RWPE2 (cell line): ENCODE measurements around the gene NR0B1.

Experiments
- ATAC-seq: fragments of 200-7000 bp; cut with Tn5 transposase; 3 replicates; pipeline ENCODE4 v1.9.1; 2021; ENCODE audit warnings: low read depth
- DNase-seq: peaks from one replicate; pipeline ENCODE4 v3.0.0-alpha.2; 2020; ENCODE audit warnings: low spot score
- H3K27ac ChIP-seq: fragments of 450-650 bp; 2 replicates; pipeline ENCODE4 v1.5.1; 2017; ENCODE audit warnings: mild to moderate bottlenecking; ENCODE audit not compliant: poor library complexity, severe bottlenecking
- H3K27me3 ChIP-seq: fragments of 250-450 bp; sonication (Bioruptor Pico); 2 replicates; pipeline ENCODE4 v1.5.1; 2021; ENCODE audit warnings: mild to moderate bottlenecking, moderate library complexity; ENCODE audit not compliant: insufficient read depth, poor library complexity, severe bottlenecking
- H3K36me3 ChIP-seq: fragments of 250-450 bp; sonication (Bioruptor Pico); 2 replicates; pipeline ENCODE4 v1.5.1; 2020; ENCODE audit warnings: low read depth, mild to moderate bottlenecking, moderate library complexity
- H3K4me1 ChIP-seq: fragments of 250-450 bp; sonication (Bioruptor Pico); 2 replicates; pipeline ENCODE4 v1.5.1; 2021; ENCODE audit warnings: mild to moderate bottlenecking, moderate library complexity; ENCODE audit not compliant: insufficient read depth, poor library complexity, severe bottlenecking
- H3K4me3 ChIP-seq: fragments of 250-450 bp; sonication (Bioruptor Pico); 2 replicates; pipeline ENCODE4 v1.5.1; 2021; ENCODE audit warnings: mild to moderate bottlenecking, moderate library complexity; ENCODE audit not compliant: severe bottlenecking
- H3K9me3 ChIP-seq: fragments of 250-450 bp; sonication (Bioruptor Pico); 2 replicates; pipeline ENCODE4 v1.5.1; 2021; ENCODE audit warnings: mild to moderate bottlenecking, moderate library complexity; ENCODE audit not compliant: severe bottlenecking
- TF ChIP-seq, protein P1 (sequence below): fragments of 450-650 bp; IDR thresholded peaks from one replicate; pipeline ENCODE4 v1.5.1; 2017; ENCODE audit warnings: mild to moderate bottlenecking, moderate library complexity; ENCODE audit not compliant: poor library complexity, severe bottlenecking

NR0B1 gene

DNA sequence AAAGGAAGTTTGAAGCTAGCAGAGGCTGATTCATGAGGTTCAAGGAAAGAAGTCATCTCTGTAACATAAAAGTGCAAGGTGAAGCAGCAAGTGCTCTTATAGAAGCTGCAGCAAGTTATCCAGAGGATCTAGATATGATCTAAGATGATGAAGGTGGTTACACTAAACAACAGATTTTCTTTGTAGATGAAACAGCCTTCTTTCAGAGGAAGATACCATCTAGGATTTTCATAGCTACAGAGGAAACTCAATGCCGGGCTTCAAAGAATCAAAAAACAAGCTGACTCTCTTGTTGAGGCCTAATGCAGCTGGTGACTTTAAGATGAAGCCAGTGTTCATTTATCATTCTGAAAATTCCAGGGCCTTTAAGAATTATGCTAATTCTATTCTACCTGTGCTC, 28.8 kb downstream of the NR0B1 start:
- TF ChIP-seq, protein P1, sequence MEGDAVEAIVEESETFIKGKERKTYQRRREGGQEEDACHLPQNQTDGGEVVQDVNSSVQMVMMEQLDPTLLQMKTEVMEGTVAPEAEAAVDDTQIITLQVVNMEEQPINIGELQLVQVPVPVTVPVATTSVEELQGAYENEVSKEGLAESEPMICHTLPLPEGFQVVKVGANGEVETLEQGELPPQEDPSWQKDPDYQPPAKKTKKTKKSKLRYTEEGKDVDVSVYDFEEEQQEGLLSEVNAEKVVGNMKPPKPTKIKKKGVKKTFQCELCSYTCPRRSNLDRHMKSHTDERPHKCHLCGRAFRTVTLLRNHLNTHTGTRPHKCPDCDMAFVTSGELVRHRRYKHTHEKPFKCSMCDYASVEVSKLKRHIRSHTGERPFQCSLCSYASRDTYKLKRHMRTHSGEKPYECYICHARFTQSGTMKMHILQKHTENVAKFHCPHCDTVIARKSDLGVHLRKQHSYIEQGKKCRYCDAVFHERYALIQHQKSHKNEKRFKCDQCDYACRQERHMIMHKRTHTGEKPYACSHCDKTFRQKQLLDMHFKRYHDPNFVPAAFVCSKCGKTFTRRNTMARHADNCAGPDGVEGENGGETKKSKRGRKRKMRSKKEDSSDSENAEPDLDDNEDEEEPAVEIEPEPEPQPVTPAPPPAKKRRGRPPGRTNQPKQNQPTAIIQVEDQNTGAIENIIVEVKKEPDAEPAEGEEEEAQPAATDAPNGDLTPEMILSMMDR: no peak
- H3K4me1 ChIP-seq: peaks cover 19% of the 10 kb centered on the region
- no peaks in the 10 kb centered on the region for H3K36me3 ChIP-seq
- ATAC-seq (no peak), DNase-seq (no peak)
- H3K9me3 ChIP-seq: no peaks in the 10 kb centered on the region
- H3K4me3 ChIP-seq: no peak overlapping the region
- H3K27me3 ChIP-seq: no peaks in the 10 kb centered on the region
- no peak overlapping the region for H3K27ac ChIP-seq

DNA sequence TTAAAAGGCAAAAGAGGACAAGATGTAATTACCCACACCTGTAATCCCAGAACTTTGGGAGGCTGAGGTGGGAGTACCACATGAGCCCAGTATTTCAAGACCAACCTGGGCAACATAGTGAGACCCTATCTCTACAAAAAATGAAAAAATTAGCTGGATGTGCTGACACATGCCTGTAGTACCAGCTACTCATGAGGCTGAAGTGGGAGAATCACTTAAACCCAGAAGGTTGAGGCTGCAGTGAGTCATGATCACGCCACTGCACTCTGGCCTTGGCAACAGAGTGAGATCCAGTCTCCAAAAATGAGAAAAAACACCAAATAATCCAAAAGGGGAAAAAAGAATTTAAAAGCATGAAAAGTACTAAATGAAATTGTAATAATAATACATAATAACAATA, 30.8 kb downstream of the NR0B1 start:
- no peak for ATAC-seq
- TF ChIP-seq, protein P1: no peak

GRCh38 chrX:30275498-30275897, 33.7 kb downstream of the NR0B1 start:
- ATAC-seq: no peak
- H3K4me3 ChIP-seq: no peak overlapping the region
- H3K36me3 ChIP-seq: no peaks in the 10 kb centered on the region
- no peaks in the 10 kb centered on the region for H3K27me3 ChIP-seq
- DNase-seq: no peak
- H3K27ac ChIP-seq: no peak overlapping the region
- no peaks in the 10 kb centered on the region for H3K9me3 ChIP-seq
- TF ChIP-seq, protein P1: peak; percentile 37
- H3K4me1 ChIP-seq: no peaks in the 10 kb centered on the region

More for the DNA sequence above, 30.8 kb downstream of the NR0B1 start:
- peaks cover 12% of the 10 kb centered on the region for H3K4me1 ChIP-seq
- no peak overlapping the region for H3K27ac ChIP-seq
- H3K27me3 ChIP-seq: no peaks in the 10 kb centered on the region
- H3K9me3 ChIP-seq: no peaks in the 10 kb centered on the region
- DNase-seq: no peak
- H3K4me3 ChIP-seq: no peak overlapping the region
- no peaks in the 10 kb centered on the region for H3K36me3 ChIP-seq

DNA sequence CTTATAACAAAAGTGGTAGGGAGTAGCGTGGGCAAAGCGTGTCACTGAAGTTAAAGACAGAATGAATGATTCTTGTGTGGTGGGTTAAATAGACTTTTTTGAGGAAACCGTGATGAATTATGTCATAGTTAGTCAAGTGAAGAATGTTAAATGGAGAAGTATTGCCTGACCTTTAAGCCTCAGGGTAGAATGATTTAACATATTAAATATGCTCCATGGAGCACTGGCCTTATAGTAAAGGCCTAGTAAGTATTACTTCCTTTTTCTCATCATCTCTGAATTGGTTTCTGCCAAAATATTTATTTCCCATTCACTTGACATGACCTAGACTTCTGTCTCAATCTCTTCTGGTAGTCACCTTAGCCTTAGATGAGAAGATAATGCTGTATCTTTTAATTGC, 38.6 kb downstream of the NR0B1 start:
- ATAC-seq (no peak), DNase-seq (no peak)
- Histone ChIP-seq H3K4me3 (no peak overlapping the region), H3K27ac (no peak overlapping the region), H3K27me3 (no peaks in the 10 kb centered on the region), H3K4me1 (no peaks in the 10 kb centered on the region), H3K9me3 (no peaks in the 10 kb centered on the region), H3K36me3 (no peaks in the 10 kb centered on the region)
- TF ChIP-seq, protein P1: no peak

- no peak overlapping the region for H3K4me3 ChIP-seq
- TF ChIP-seq, protein P1: no peak
- DNase-seq (no peak), ATAC-seq (no peak)
- no peaks in the 10 kb centered on the region for H3K27me3 ChIP-seq
- no peaks in the 10 kb centered on the region for H3K36me3 ChIP-seq
- no peak overlapping the region for H3K27ac ChIP-seq
- H3K4me1 ChIP-seq: no peaks in the 10 kb centered on the region
- H3K9me3 ChIP-seq: no peaks in the 10 kb centered on the region
Observed at GRCh38 chrX:30262763-30263162, 46.4 kb downstream of the NR0B1 start.
